Measurements from ENCODE around the gene LLPH.

- TF ChIP-seq CTCF (IDR thresholded peaks at IDR 0.05 in 4 of 5, conservative IDR thresholded peaks at IDR 0.05 in 1 of 5) = no peak
- no peak for TF ChIP-seq POLR2A (IDR thresholded peaks at IDR 0.05)
Measured at GRCh38 chr12:66115071-66115600, 15.4 kb downstream of the LLPH start.
